BE2C (cell line): Measurements from ENCODE around the gene PRSS27.

Experiments
- DNase-seq: peaks from one replicate; pipeline ENCODE4 v3.0.0-alpha.2; 2020
- H3K27me3 ChIP-seq: fragments of 250-450 bp; sonication (Bioruptor Pico); 2 replicates; pipeline ENCODE4 v1.5.1; 2020; ENCODE audit warnings: mild to moderate bottlenecking
- H3K36me3 ChIP-seq: fragments of 250-450 bp; sonication (Bioruptor Pico); 2 replicates; pipeline ENCODE4 v1.5.1; 2020; ENCODE audit warnings: mild to moderate bottlenecking
- H3K4me1 ChIP-seq: fragments of 250-450 bp; sonication (Bioruptor Pico); 2 replicates; pipeline ENCODE4 v1.5.1; 2020
- H3K4me3 ChIP-seq: 2 replicates; pipeline ENCODE4 v1.5.1; 2011; ENCODE audit warnings: low read depth, low read length
- H3K9me3 ChIP-seq: fragments of 250-450 bp; sonication (Bioruptor Pico); 2 replicates; pipeline ENCODE4 v1.5.1; 2020
- CTCF ChIP-seq: IDR thresholded peaks from 2 replicates; pipeline ENCODE4 v1.5.1; 2012; ENCODE audit warnings: mild to moderate bottlenecking, low read depth, low read length

PRSS27 gene

DNA sequence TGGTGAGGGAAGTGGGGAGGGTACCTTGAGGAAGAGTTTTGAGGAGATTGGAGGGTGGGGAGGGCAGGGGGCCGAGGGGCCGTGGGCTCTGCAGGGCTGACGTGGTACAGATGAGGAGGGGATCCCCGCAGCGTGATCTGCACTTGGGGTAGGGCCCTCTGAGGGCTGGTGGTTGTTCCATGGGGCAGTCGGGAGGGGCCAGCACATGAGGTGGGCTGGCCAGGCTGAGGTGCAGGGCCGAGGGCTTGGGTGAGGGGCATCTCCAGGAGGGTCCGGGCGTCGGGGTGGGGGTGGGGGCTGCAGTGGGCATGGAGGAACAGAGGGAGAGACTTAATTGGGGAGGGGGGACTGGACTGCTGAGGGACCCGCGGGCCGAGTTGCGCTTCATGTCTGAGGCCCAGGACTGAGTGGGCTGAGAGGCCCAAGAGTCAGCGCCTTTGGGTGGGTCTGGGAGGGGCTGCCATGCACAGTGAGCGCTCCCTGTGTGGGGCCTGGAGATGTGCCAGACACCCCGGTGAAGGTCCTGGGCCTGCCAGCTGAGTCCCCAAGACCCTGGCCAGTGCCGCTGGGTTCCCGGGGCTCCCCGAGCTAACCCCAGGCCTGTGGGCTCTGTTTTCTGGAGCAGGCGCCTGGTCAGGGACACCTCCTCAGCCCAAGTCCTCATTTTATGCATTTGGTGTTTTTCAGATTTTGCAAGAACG is 13.3 kb downstream of the PRSS27 start:
- no peak for TF ChIP-seq CTCF

GRCh38 chr16:2706085-2706484 is 13.9 kb downstream of the PRSS27 start:
- Histone ChIP-seq H3K9me3 (no peaks in the 10 kb centered on the region), H3K27me3 (no peaks in the 10 kb centered on the region), H3K36me3 (peaks cover 41% of the 10 kb centered on the region), H3K4me3 (no peak overlapping the region), H3K4me1 (no peaks in the 10 kb centered on the region)
- TF ChIP-seq CTCF: no peak
- DNase-seq: no peak

More for the DNA sequence above, 13.3 kb downstream of the PRSS27 start:
- peaks cover 40% of the 10 kb centered on the region for H3K36me3 ChIP-seq
- no peaks in the 10 kb centered on the region for H3K4me1 ChIP-seq
- H3K27me3 ChIP-seq: no peaks in the 10 kb centered on the region
- DNase-seq: no peak
- no peaks in the 10 kb centered on the region for H3K9me3 ChIP-seq
- no peak overlapping the region for H3K4me3 ChIP-seq

GRCh38 chr16:2705351-2705750 is 14.7 kb downstream of the PRSS27 start:
- Histone ChIP-seq H3K4me3 (no peak overlapping the region), H3K4me1 (no peaks in the 10 kb centered on the region), H3K27me3 (no peaks in the 10 kb centered on the region), H3K36me3 (peaks cover 49% of the 10 kb centered on the region), H3K9me3 (no peaks in the 10 kb centered on the region)
- no peak for DNase-seq
- TF ChIP-seq CTCF: no peak

DNA sequence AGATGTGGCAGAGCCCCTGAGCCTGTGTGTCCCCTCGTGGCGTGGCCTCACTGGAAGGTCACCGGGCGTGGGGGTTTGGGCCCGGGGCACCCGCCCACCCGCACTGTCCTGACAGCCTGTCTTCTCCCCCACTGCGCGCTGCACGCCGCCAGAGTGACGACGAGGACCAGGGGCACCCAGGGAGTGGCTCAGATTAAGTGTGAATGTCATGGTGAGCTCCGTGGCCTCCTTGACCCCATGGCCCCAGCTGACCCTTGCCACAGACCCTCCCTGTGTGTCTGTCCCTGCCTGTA is 15.1 kb downstream of the PRSS27 start:
- no peak for TF ChIP-seq CTCF
- H3K9me3 ChIP-seq: no peaks in the 10 kb centered on the region
- no peak for DNase-seq
- H3K36me3 ChIP-seq: peaks cover 53% of the 10 kb centered on the region
- H3K4me1 ChIP-seq: no peaks in the 10 kb centered on the region
- H3K27me3 ChIP-seq: no peaks in the 10 kb centered on the region
- H3K4me3 ChIP-seq: no peak overlapping the region

GRCh38 chr16:2704166-2704982 is 15.7 kb downstream of the PRSS27 start:
- no peak overlapping the region for H3K4me3 ChIP-seq
- no peaks in the 10 kb centered on the region for H3K4me1 ChIP-seq
- DNase-seq: no peak
- peaks cover 53% of the 10 kb centered on the region for H3K36me3 ChIP-seq
- no peak for TF ChIP-seq CTCF
- no peaks in the 10 kb centered on the region for H3K9me3 ChIP-seq
- no peaks in the 10 kb centered on the region for H3K27me3 ChIP-seq
